ENCODE data around the gene DDX3X.
A peak's percentile ranks its signal among the peaks of the same experiment; 100 is the strongest.

The DDX3X gene

GRCh38 chrX:41382714-41383645 lies 49.0 kb downstream of the DDX3X start:
- no peaks in the 10 kb centered on the region for H3K79me2 ChIP-seq (ENCODE audit: control insufficient read depth, low read length)
- no peaks in the 10 kb centered on the region for H3K9me2 ChIP-seq (replicated peaks; ENCODE audit: control insufficient read depth, low read length)
- no peaks in the 10 kb centered on the region for H4K20me1 ChIP-seq (ENCODE audit: control insufficient read depth, insufficient read depth, low read depth, low read length)
- H3K4me1 ChIP-seq (ENCODE audit: control insufficient read depth, low read length) = peaks cover 5% of the 10 kb centered on the region
- H3K4me2 ChIP-seq (ENCODE audit: low read length) = 0 out of 2 replicates have a peak overlapping the region, but pooled peaks have one; percentile 7
- H3F3A ChIP-seq (ENCODE audit: control insufficient read depth, insufficient read depth) = no peaks in the 10 kb centered on the region
- TF ChIP-seq CTCF (IDR thresholded peaks at IDR 0.05; ENCODE audit: low read depth, low read length, poor library complexity, severe bottlenecking) = no peak
- no peak for TF ChIP-seq EZH2phosphoT487 (IDR thresholded peaks at IDR 0.05; ENCODE audit: borderline replicate concordance, low read length)
- no peaks in the 10 kb centered on the region for H3K27me3 ChIP-seq (ENCODE audit: control insufficient read depth, low read length)
- no peak overlapping the region for H3K27ac ChIP-seq (ENCODE audit: low read depth, low read length)
- H3K36me3 ChIP-seq (ENCODE audit: control insufficient read depth, low read length) = no peaks in the 10 kb centered on the region
- H3K4me3 ChIP-seq (ENCODE audit: low read length) = no peak overlapping the region
- no peaks in the 10 kb centered on the region for H3K9me3 ChIP-seq (ENCODE audit: control insufficient read depth, insufficient read depth, low read length)

- Histone ChIP-seq H3F3A (ENCODE audit: control insufficient read depth, insufficient read depth) (no peaks in the 10 kb centered on the region), H4K20me1 (ENCODE audit: control insufficient read depth, insufficient read depth, low read depth, low read length) (no peaks in the 10 kb centered on the region), H3K9me3 (ENCODE audit: control insufficient read depth, insufficient read depth, low read length) (no peaks in the 10 kb centered on the region), H3K36me3 (ENCODE audit: control insufficient read depth, low read length) (no peaks in the 10 kb centered on the region), H3K9me2 (replicated peaks; ENCODE audit: control insufficient read depth, low read length) (no peaks in the 10 kb centered on the region), H3K79me2 (ENCODE audit: control insufficient read depth, low read length) (no peaks in the 10 kb centered on the region), H3K27ac (ENCODE audit: low read depth, low read length) (no peak overlapping the region), H3K27me3 (ENCODE audit: control insufficient read depth, low read length) (no peaks in the 10 kb centered on the region), H3K4me1 (ENCODE audit: control insufficient read depth, low read length) (peaks cover 5% of the 10 kb centered on the region), H3K4me3 (ENCODE audit: low read length) (no peak overlapping the region), H3K4me2 (ENCODE audit: low read length) (no peak overlapping the region)
- TF ChIP-seq EZH2phosphoT487 (IDR thresholded peaks at IDR 0.05; ENCODE audit: borderline replicate concordance, low read length) (no peak), CTCF (IDR thresholded peaks at IDR 0.05; ENCODE audit: low read depth, low read length, poor library complexity, severe bottlenecking) (no peak)
Observed at GRCh38 chrX:41384051-41384705, 50.2 kb downstream of the DDX3X start.

- Histone ChIP-seq H3K27ac (ENCODE audit: low read depth, low read length) (no peak overlapping the region), H3K4me2 (ENCODE audit: low read length) (no peak overlapping the region), H3K4me3 (ENCODE audit: low read length) (no peak overlapping the region), H3F3A (ENCODE audit: control insufficient read depth, insufficient read depth) (no peaks in the 10 kb centered on the region), H3K9me2 (replicated peaks; ENCODE audit: control insufficient read depth, low read length) (no peaks in the 10 kb centered on the region), H3K4me1 (ENCODE audit: control insufficient read depth, low read length) (peaks cover 5% of the 10 kb centered on the region), H3K79me2 (ENCODE audit: control insufficient read depth, low read length) (no peaks in the 10 kb centered on the region), H4K20me1 (ENCODE audit: control insufficient read depth, insufficient read depth, low read depth, low read length) (no peaks in the 10 kb centered on the region), H3K9me3 (ENCODE audit: control insufficient read depth, insufficient read depth, low read length) (no peaks in the 10 kb centered on the region), H3K27me3 (ENCODE audit: control insufficient read depth, low read length) (no peaks in the 10 kb centered on the region), H3K36me3 (ENCODE audit: control insufficient read depth, low read length) (no peaks in the 10 kb centered on the region)
- TF ChIP-seq CTCF (IDR thresholded peaks at IDR 0.05; ENCODE audit: low read depth, low read length, poor library complexity, severe bottlenecking) = no peak
- no peak for TF ChIP-seq EZH2phosphoT487 (IDR thresholded peaks at IDR 0.05; ENCODE audit: borderline replicate concordance, low read length)
Observed at GRCh38 chrX:41386222-41386990, 52.4 kb downstream of the DDX3X start.
